Measurements from ENCODE around the gene SCYL1.

The SCYL1 gene

GRCh38 chr11:65500387-65501185 lies 24.3 kb upstream of the SCYL1 start:
- TF ChIP-seq CTCF (IDR thresholded peaks at IDR 0.05; ENCODE audit: insufficient read depth, low read depth, low read length, missing control alignments) = no peak
- peak; percentile 61 for DNase-seq (ENCODE audit: low read depth)
- H3K4me3 ChIP-seq (ENCODE audit: low read depth, low read length) = peak overlapping the region; percentile 72

GRCh38 chr11:65501186-65501471 lies 23.8 kb upstream of the SCYL1 start:
- peak overlapping the region; percentile 72 for H3K4me3 ChIP-seq (ENCODE audit: low read depth, low read length)
- no peak for DNase-seq (ENCODE audit: low read depth)
- no peak for TF ChIP-seq CTCF (IDR thresholded peaks at IDR 0.05; ENCODE audit: insufficient read depth, low read depth, low read length, missing control alignments)

GRCh38 chr11:65501472-65502273 lies 23.2 kb upstream of the SCYL1 start:
- DNase-seq (ENCODE audit: low read depth) = peak; percentile 55
- peak overlapping the region; percentile 72 for H3K4me3 ChIP-seq (ENCODE audit: low read depth, low read length)
- TF ChIP-seq CTCF (IDR thresholded peaks at IDR 0.05; ENCODE audit: insufficient read depth, low read depth, low read length, missing control alignments) = no peak

DNA sequence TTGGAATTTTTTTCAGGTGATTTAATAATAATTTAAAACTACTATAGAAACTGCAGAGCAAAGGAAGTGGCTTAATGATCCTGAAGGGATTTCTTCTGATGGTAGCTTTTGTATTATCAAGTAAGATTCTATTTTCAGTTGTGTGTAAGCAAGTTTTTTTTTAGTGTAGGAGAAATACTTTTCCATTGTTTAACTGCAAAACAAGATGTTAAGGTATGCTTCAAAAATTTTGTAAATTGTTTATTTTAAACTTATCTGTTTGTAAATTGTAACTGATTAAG lies 22.7 kb upstream of the SCYL1 start:
- no peak for TF ChIP-seq CTCF (IDR thresholded peaks at IDR 0.05; ENCODE audit: insufficient read depth, low read depth, low read length, missing control alignments)
- no peak for DNase-seq (ENCODE audit: low read depth)
- H3K4me3 ChIP-seq (ENCODE audit: low read depth, low read length) = peak overlapping the region; percentile 72

DNA sequence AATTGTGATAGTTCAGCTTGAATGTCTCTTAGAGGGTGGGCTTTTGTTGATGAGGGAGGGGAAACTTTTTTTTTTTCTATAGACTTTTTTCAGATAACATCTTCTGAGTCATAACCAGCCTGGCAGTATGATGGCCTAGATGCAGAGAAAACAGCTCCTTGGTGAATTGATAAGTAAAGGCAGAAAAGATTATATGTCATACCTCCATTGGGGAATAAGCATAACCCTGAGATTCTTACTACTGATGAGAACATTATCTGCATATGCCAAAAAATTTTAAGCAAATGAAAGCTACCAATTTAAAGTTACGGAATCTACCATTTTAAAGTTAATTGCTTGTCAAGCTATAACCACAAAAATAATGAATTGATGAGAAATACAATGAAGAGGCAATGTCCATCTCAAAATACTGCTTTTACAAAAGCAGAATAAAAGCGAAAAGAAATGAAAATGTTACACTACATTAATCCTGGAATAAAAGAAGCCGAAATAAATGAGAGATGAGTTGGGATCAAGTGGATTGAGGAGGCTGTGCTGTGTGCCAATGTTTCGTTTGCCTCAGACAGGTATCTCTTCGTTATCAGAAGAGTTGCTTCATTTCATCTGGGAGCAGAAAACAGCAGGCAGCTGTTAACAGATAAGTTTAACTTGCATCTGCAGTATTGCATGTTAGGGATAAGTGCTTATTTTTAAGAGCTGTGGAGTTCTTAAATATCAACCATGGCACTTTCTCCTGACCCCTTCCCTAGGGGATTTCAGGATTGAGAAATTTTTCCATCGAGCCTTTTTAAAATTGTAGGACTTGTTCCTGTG lies 22.1 kb upstream of the SCYL1 start:
- peak; percentile 63 for DNase-seq (ENCODE audit: low read depth)
- TF ChIP-seq CTCF (IDR thresholded peaks at IDR 0.05; ENCODE audit: insufficient read depth, low read depth, low read length, missing control alignments) = no peak
- H3K4me3 ChIP-seq (ENCODE audit: low read depth, low read length) = peak overlapping the region; percentile 72

GRCh38 chr11:65503368-65503948 lies 21.4 kb upstream of the SCYL1 start:
- peak overlapping the region; percentile 72 for H3K4me3 ChIP-seq (ENCODE audit: low read depth, low read length)
- no peak for DNase-seq (ENCODE audit: low read depth)
- no peak for TF ChIP-seq CTCF (IDR thresholded peaks at IDR 0.05; ENCODE audit: insufficient read depth, low read depth, low read length, missing control alignments)
